HG03354 (cell line): ENCODE results near the gene CBLC.

Source experiments
- ATAC-seq: cut with Tn5 transposase; IDR thresholded peaks from one replicate; pipeline ENCODE4 v1.9.1; 2021; ENCODE audit warnings: mild to moderate bottlenecking; ENCODE audit not compliant: unreplicated experiment, poor library complexity, severe bottlenecking

CBLC gene

DNA sequence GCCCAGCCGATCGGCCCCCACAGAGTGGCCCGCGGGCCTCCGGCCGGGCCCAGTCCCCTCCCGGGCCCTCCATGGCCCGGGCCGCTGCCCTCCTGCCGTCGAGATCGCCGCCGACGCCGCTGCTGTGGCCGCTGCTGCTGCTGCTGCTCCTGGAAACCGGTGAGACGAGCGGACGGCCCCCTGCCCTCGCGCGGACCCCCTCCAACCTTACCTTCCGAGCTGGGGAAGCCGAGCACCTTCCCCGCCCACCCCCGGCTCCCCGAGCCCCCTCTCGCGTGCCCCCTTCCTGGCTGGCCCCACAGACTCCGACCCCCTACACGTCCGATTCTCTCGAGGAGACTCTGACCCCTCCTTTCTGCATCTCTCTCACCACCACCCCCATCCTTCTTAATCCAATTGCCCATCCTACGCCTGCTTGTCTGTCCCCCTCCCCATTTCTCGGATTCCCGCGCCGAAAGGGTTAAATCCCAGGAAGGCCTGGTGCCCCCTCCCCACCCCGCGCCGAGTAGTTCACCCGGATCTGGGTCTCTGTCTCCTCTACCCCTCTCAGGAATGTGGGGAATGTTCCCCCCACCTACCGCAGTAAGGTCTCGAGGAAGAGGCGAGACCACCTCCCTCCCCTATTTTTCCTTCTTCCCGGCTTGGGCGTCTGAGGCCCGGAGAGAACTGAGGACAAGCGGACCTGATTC, 68.9 kb downstream of the CBLC start:
- no peak for ATAC-seq

DNA sequence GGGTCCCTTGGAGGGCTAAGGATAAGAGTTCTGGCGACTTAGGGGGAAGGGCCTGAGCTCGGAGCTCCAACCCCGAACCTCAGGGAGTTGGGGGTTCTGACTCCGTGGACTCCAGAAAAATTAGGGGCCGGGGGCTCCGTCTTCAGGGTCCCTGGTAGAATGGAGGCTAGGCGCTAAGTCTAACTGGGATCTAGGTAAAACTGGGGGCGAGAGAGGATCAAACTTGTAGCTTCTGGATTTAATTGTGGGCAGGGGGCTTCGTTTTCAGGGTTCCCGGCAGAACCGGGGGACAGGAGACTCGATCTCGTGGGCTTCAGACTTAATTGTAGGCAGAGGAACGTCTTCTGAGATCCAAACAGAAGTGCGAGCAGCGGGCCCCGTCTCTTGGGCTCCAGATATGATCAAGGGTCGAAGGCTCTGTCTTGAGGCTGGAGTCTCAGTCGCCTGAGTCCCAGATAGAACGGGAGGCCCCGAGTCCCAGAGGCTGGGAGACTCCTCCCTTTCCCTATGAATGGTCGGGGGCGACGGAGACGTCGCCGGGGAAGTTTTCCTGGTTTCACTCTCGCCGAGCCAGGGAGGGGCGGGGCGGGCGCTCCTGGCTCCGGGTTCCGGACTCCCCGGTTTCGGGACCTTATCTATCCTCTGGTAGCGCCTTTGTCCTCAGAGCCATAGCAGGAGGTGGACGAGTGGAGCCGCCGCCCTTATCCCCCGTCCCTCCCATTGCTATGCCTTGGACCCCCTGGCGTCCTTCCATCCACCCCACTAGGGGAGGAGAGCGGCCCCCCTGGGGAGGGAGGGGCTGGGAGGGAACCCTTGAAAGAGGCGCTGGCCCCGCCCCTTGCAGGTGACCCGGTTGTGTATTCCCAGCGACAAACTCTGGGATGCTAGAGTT, 69.7 kb downstream of the CBLC start:
- ATAC-seq = no peak

DNA sequence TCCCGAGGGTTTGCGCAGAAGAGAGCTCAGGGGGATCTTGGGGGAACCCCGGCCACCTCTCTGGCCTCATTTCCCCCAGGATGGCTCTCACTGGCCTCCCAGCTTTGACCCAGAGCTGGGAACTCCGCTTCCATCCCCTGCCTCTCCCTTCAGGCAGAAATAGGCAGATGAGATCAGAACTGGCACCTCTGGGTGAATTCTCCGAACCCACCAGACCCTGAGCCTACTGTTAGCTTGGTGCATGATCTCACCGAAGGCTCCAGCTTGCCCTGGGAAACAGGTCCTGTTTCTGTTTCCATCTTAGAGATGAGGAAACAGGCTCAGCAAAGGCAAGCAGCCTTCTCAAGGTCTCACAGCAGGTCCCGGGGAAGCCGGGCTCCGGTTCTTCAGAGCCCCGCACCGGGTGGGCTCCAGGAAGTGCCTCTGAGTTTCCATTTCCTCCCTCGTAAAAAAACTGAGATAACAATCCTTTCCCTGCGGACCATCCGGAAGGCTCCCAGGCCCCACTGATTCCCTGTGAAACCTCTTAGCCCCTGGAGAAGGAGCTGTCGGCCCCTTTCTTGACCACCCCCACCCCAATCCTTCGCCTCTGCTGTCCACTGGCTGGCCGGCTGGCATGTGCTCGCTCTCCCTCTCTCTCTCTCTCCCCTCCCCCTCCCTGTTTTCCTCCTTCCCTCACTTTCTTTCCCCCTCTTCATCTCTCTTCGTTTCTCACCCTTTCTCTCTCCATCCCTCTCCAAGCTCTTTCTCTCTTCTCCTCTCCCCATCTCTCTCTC, 70.5 kb downstream of the CBLC start:
- no peak for ATAC-seq

GRCh38 chr19:44848812-44849447, 71.2 kb downstream of the CBLC start:
- no peak for ATAC-seq
